Gastroesophageal sphincter (tissue), 3 donors: ENCODE data around the gene XDH.

Experiments
- CTCF ChIP-seq, 4 experiments: fragments of 200-600 bp in 2 of 4; fragments of 450-650 bp in 2 of 4; sonication (generic) in 1 of 4; IDR thresholded peaks; one replicate each; pipeline ENCODE4 v1.5.1; 2017 to 2019; ENCODE audit warnings: antibody characterized with exemption in 4 of 4, mild to moderate bottlenecking in 2 of 4, moderate library complexity in 2 of 4
- EP300 ChIP-seq: sonication (generic); formaldehyde crosslinking; IDR thresholded peaks from one replicate; pipeline ENCODE4 v1.6.1; 2017; ENCODE audit warnings: antibody characterized with exemption, mild to moderate bottlenecking

GRCh38 chr2:31317396-31317795 is 97.1 kb downstream of the XDH start:
- no peak for TF ChIP-seq EP300
- no peak for TF ChIP-seq CTCF (IDR thresholded peaks at IDR 0.05)
